ENCODE results near the gene ALKBH5. TPM values are rescaled to one million over a fixed set of nuclear protein-coding genes. Genes with fewer than 3 reads are reported as not detected.

Gene ALKBH5
- total RNA-seq, 2 experiments from 2014 or later: 122 to 127 TPM

DNA sequence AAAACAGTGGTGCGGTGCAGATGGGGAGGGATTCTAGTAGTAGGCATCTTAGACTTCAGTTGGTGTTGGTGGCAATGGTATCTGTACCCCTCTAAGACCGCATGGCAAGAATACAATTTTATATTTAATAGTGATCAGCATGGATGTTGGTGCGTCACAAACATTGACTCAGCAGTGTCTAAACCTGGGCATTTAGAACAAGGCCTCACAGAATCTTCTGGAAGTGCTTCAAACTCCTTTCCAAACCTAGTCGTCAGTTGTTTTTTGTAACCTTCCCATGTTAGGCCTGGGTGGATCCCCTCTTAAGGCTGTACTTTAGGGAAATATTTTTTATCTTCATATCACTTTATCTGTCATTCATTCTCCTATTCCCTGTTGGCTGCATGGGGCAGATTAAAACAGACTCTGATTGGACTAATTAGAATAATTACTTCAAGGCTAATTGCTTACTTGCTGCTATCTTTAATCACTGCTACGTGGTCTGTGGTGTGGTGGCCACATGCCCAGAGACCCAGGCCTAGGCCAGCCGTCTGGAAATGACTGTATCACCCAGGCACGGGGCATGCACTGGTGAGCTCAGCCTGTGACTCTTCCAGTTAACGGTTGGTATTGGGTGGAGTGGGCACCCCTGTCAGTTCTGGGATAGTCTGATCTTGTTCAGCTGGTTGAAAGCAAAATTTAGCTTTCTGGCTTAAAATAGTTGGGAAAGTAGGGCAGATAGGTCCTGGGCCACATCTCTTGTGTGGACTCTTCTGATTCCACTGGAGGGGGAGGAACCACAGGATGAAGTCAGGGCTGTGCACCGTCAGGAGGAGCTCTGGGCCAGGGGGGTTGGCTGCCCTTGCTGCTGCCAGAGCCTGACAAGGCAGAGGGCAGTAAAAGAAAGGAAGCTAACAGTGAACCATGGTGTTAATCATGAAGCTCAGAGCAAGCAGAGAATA is 4.5 kb downstream of the ALKBH5 start:
- H3K27ac Mint-ChIP-seq: peak overlapping the region; percentile 80
- intact Hi-C loops (cut with micrococcal nuclease): loop anchor here (10.0 kb wide), 2 partner anchors 233 to 667 kb away; partner anchors contain the start of gene PRPSAP2
- DNase-seq: peak; percentile 59
- POLR2A ChIA-PET: interaction anchor here (0.6 kb wide), 1 partner anchor 169 kb away, joined by 4 read pairs; no protein-coding TSS in a partner anchor
- no peaks in the 10 kb centered on the region for H3K9me3 Mint-ChIP-seq
- peaks cover 58% of the 10 kb centered on the region for H3K4me1 Mint-ChIP-seq (ENCODE audit: low read depth)
- peak overlapping the region; percentile 91 for H3K4me3 Mint-ChIP-seq
- peaks cover 53% of the 10 kb centered on the region for H3K36me3 Mint-ChIP-seq
- H3K27me3 Mint-ChIP-seq: no peaks in the 10 kb centered on the region
- CTCF ChIA-PET: interaction anchor here (1.9 to 13.2 kb wide), 2 partner anchors 9 to 46 kb away, joined by 5 to 140 read pairs; no protein-coding TSS in a partner anchor

GRCh38 chr17:18190628-18191235 is 7.1 kb downstream of the ALKBH5 start:
- H3K27ac Mint-ChIP-seq: peak overlapping the region; percentile 4
- intact Hi-C loops (cut with micrococcal nuclease): no loop called here
- no peaks in the 10 kb centered on the region for H3K27me3 Mint-ChIP-seq
- H3K9me3 Mint-ChIP-seq: no peaks in the 10 kb centered on the region
- peaks cover 68% of the 10 kb centered on the region for H3K4me1 Mint-ChIP-seq (ENCODE audit: low read depth)
- peaks cover 55% of the 10 kb centered on the region for H3K36me3 Mint-ChIP-seq
- ChIA-PET CTCF (interaction anchor here (2.0 to 13.2 kb wide), 2 partner anchors 27 to 49 kb away, joined by 4 to 140 read pairs; no protein-coding TSS in a partner anchor), POLR2A (interaction anchor here (1.4 kb wide), 1 partner anchor 19 kb away, joined by 4 read pairs; no protein-coding TSS in a partner anchor)
- no peak for DNase-seq
- H3K4me3 Mint-ChIP-seq: no peak overlapping the region

GRCh38 chr17:18191236-18191667 is 7.6 kb downstream of the ALKBH5 start:
- H3K27me3 Mint-ChIP-seq: no peaks in the 10 kb centered on the region
- peaks cover 54% of the 10 kb centered on the region for H3K36me3 Mint-ChIP-seq
- intact Hi-C loops (cut with micrococcal nuclease): no loop called here
- ChIA-PET POLR2A (interaction anchor here (1.4 kb wide), 1 partner anchor 19 kb away, joined by 4 read pairs; no protein-coding TSS in a partner anchor), CTCF (interaction anchor here (1.2 to 13.2 kb wide), 3 partner anchors 27 to 137 kb away, joined by 4 to 140 read pairs (median 4); no protein-coding TSS in a partner anchor)
- H3K27ac Mint-ChIP-seq: no peak overlapping the region
- H3K9me3 Mint-ChIP-seq: no peaks in the 10 kb centered on the region
- peaks cover 62% of the 10 kb centered on the region for H3K4me1 Mint-ChIP-seq (ENCODE audit: low read depth)
- no peak overlapping the region for H3K4me3 Mint-ChIP-seq
- no peak for DNase-seq

- no peaks in the 10 kb centered on the region for H3K27me3 Mint-ChIP-seq
- DNase-seq: no peak
- H3K4me1 Mint-ChIP-seq (ENCODE audit: low read depth): peaks cover 58% of the 10 kb centered on the region
- ChIA-PET CTCF (interaction anchor here (0.6 to 13.2 kb wide), 4 partner anchors 26 to 433 kb away, joined by 3 to 140 read pairs (median 4); no protein-coding TSS in a partner anchor), POLR2A (no interaction called here)
- H3K27ac Mint-ChIP-seq: no peak overlapping the region
- H3K9me3 Mint-ChIP-seq: no peaks in the 10 kb centered on the region
- intact Hi-C loops (cut with micrococcal nuclease): no loop called here
- H3K36me3 Mint-ChIP-seq: peaks cover 54% of the 10 kb centered on the region
- no peak overlapping the region for H3K4me3 Mint-ChIP-seq
These were observed 8.3 kb downstream of the ALKBH5 start for GRCh38 chr17:18191967-18192366.

GRCh38 chr17:18194394-18194793 is 10.8 kb downstream of the ALKBH5 start:
- Mint-ChIP-seq H3K4me3 (no peak overlapping the region), H3K27ac (no peak overlapping the region), H3K27me3 (no peaks in the 10 kb centered on the region), H3K4me1 (ENCODE audit: low read depth) (peaks cover 63% of the 10 kb centered on the region), H3K36me3 (peaks cover 49% of the 10 kb centered on the region), H3K9me3 (no peaks in the 10 kb centered on the region)
- intact Hi-C loops (cut with micrococcal nuclease): no loop called here
- ChIA-PET POLR2A (no interaction called here), CTCF (no interaction called here)
- DNase-seq: no peak

DNA sequence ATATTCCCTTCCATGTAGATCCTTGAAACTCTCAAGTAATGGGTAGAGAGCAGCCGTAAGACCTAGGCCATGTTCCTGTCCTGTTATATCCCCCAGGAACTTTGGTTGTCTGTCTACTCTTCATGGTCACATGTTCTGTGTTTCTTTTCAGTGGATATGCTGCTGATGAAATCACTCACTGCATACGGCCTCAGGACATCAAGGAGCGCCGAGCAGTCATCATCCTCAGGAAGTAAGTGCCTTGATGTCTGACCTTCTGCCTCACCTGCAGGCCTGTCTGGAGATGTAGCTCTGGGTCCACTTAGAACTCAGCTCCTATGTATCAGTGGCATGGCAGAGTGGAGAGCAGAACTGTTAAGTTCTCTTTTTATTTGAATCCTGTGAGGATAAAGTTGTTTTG is 11.2 kb downstream of the ALKBH5 start:
- peaks cover 59% of the 10 kb centered on the region for H3K4me1 Mint-ChIP-seq (ENCODE audit: low read depth)
- ChIA-PET POLR2A (no interaction called here), CTCF (no interaction called here)
- DNase-seq: no peak
- intact Hi-C loops (cut with micrococcal nuclease): no loop called here
- peaks cover 45% of the 10 kb centered on the region for H3K36me3 Mint-ChIP-seq
- H3K27ac Mint-ChIP-seq: no peak overlapping the region
- no peak overlapping the region for H3K4me3 Mint-ChIP-seq
- no peaks in the 10 kb centered on the region for H3K9me3 Mint-ChIP-seq
- H3K27me3 Mint-ChIP-seq: no peaks in the 10 kb centered on the region

- intact Hi-C loops (cut with micrococcal nuclease): no loop called here
- POLR2A ChIA-PET: no interaction called here
- CTCF ChIA-PET: no interaction called here
- peaks cover 57% of the 10 kb centered on the region for H3K4me1 Mint-ChIP-seq (ENCODE audit: low read depth)
- no peak overlapping the region for H3K27ac Mint-ChIP-seq
- H3K27me3 Mint-ChIP-seq: no peaks in the 10 kb centered on the region
- DNase-seq: no peak
- H3K4me3 Mint-ChIP-seq: no peak overlapping the region
- no peaks in the 10 kb centered on the region for H3K9me3 Mint-ChIP-seq
- peaks cover 42% of the 10 kb centered on the region for H3K36me3 Mint-ChIP-seq
These were observed 11.6 kb downstream of the ALKBH5 start for GRCh38 chr17:18195246-18195645.

DNA sequence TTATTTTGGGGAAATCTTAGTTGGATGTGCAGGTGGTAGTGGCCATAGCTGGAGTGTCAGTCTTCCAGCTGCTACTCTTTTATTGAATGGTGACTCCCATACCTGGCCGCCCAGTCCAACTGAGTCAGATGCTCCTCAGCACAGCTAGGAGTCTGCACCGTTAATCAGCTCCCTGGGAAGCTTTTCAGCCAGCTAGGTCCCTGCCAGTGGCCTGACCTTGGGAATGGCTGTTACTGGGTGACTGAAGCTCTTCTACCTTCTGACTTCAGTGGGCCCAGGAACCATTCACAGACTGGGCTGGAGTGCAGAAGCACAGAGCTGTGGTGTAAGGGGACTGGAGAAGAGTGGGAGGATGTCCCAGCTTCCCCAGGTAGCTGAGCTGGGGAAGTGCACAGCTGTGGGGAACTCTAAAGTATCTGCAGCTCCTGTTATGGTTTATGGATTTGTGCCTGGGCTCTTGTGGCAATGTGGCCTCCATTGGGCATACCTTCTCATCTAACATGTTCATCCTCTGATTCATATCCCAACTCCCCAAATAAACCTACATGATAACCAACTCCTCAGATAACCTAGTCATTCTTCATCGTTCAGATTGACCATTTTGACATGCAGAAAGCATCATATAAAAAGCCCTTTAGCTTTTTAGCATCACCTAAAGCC is 14.0 kb downstream of the ALKBH5 start:
- no peak for DNase-seq
- peak overlapping the region; percentile 59 for H3K27ac Mint-ChIP-seq
- H3K36me3 Mint-ChIP-seq: peaks cover 39% of the 10 kb centered on the region
- peaks cover 37% of the 10 kb centered on the region for H3K4me1 Mint-ChIP-seq (ENCODE audit: low read depth)
- intact Hi-C loops (cut with micrococcal nuclease): no loop called here
- H3K9me3 Mint-ChIP-seq: no peaks in the 10 kb centered on the region
- POLR2A ChIA-PET: interaction anchor here (1.1 kb wide), 1 partner anchor 14 kb away, joined by 5 read pairs; the partner anchor contains the start of gene ALKBH5
- no peak overlapping the region for H3K4me3 Mint-ChIP-seq
- CTCF ChIA-PET: interaction anchor here (1.3 to 2.5 kb wide), 3 partner anchors 9 to 56 kb away, joined by 5 to 12 read pairs (median 8); no protein-coding TSS in a partner anchor
- H3K27me3 Mint-ChIP-seq: no peaks in the 10 kb centered on the region

GRCh38 chr17:18198530-18198929 is 14.9 kb downstream of the ALKBH5 start:
- Mint-ChIP-seq H3K27ac (peak overlapping the region; percentile 49), H3K4me3 (no peak overlapping the region), H3K27me3 (no peaks in the 10 kb centered on the region), H3K9me3 (no peaks in the 10 kb centered on the region), H3K36me3 (peaks cover 38% of the 10 kb centered on the region), H3K4me1 (ENCODE audit: low read depth) (peaks cover 35% of the 10 kb centered on the region)
- ChIA-PET CTCF (interaction anchor here (2.2 to 2.5 kb wide), 2 partner anchors 19 to 57 kb away, joined by 8 to 12 read pairs; no protein-coding TSS in a partner anchor), POLR2A (interaction anchor here (1.0 to 1.1 kb wide), 2 partner anchors 12 to 15 kb away, joined by 3 to 5 read pairs; partner anchors contain the start of gene ALKBH5)
- intact Hi-C loops (cut with micrococcal nuclease): no loop called here
- DNase-seq: no peak

DNA sequence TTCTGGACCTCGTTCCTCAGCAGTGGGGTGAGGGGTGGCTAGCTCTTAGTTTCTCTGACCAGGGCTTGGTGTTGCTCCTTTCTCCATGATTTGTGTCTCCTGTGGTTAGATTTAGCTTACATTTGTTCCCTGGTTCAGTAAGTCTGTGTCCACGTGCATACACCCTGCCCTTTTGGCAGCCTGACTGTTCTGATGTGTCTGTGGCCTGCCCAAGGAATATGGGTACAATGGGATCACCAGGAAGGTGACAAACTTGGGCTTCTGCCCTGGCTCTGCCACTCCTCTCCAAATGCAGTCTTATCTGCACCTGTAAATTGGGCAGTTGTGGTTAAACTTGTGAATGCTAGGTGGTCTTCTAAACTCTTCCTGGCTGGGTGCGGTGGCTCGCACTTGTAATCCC is 17.5 kb downstream of the ALKBH5 start:
- intact Hi-C loops (cut with micrococcal nuclease): no loop called here
- peaks cover 27% of the 10 kb centered on the region for H3K4me1 Mint-ChIP-seq (ENCODE audit: low read depth)
- no peak for DNase-seq
- H3K27me3 Mint-ChIP-seq: no peaks in the 10 kb centered on the region
- H3K27ac Mint-ChIP-seq: no peak overlapping the region
- ChIA-PET POLR2A (interaction anchor here (0.9 kb wide), 1 partner anchor 9 kb away, joined by 3 read pairs; no protein-coding TSS in a partner anchor), CTCF (no interaction called here)
- no peaks in the 10 kb centered on the region for H3K9me3 Mint-ChIP-seq
- peaks cover 26% of the 10 kb centered on the region for H3K36me3 Mint-ChIP-seq
- H3K4me3 Mint-ChIP-seq: no peak overlapping the region

DNA sequence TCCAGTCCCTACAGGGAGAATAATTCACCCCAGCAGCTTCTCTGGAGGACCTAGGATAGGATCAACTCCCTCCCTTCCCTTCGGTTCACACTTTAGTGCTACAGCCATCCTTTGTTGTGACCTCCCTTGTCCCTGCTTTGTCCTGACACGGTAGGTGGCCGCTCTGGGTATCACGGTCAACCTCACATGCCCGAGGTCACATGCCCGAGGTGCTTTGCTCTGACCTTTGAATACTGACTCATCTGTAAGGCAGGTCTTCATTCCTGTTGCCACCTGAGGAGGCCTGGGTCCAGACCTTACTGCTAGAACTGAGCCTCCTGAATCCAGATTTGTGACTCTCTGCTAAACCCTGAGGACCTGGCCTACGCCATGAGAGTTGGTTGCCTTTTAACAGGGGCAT is 19.7 kb downstream of the ALKBH5 start:
- CTCF ChIA-PET: interaction anchor here (0.6 to 0.7 kb wide), 2 partner anchors 302 to 1076 kb away, joined by 3 to 5 read pairs; no protein-coding TSS in a partner anchor
- POLR2A ChIA-PET: no interaction called here
- intact Hi-C loops (cut with micrococcal nuclease): no loop called here
- Mint-ChIP-seq H3K4me1 (ENCODE audit: low read depth) (peaks cover 12% of the 10 kb centered on the region), H3K36me3 (peaks cover 18% of the 10 kb centered on the region), H3K9me3 (no peaks in the 10 kb centered on the region), H3K4me3 (no peak overlapping the region), H3K27me3 (no peaks in the 10 kb centered on the region), H3K27ac (no peak overlapping the region)
- no peak for DNase-seq

Data from activated CD4-positive, alpha-beta memory T cell treated with anti-CD3 and anti-CD28 coated beads for 36 hours (primary cell).